ENCODE results near the gene PPT2.
"Not testable (repeated sequence)": the region's sequence is repeated elsewhere in the genome, so short reads cannot be mapped to it uniquely, and the experiment has no call there.

The PPT2 gene

GRCh38 chr6:32190911-32191677 is 37.2 kb downstream of the PPT2 start:
- no peak for DNase-seq

DNA sequence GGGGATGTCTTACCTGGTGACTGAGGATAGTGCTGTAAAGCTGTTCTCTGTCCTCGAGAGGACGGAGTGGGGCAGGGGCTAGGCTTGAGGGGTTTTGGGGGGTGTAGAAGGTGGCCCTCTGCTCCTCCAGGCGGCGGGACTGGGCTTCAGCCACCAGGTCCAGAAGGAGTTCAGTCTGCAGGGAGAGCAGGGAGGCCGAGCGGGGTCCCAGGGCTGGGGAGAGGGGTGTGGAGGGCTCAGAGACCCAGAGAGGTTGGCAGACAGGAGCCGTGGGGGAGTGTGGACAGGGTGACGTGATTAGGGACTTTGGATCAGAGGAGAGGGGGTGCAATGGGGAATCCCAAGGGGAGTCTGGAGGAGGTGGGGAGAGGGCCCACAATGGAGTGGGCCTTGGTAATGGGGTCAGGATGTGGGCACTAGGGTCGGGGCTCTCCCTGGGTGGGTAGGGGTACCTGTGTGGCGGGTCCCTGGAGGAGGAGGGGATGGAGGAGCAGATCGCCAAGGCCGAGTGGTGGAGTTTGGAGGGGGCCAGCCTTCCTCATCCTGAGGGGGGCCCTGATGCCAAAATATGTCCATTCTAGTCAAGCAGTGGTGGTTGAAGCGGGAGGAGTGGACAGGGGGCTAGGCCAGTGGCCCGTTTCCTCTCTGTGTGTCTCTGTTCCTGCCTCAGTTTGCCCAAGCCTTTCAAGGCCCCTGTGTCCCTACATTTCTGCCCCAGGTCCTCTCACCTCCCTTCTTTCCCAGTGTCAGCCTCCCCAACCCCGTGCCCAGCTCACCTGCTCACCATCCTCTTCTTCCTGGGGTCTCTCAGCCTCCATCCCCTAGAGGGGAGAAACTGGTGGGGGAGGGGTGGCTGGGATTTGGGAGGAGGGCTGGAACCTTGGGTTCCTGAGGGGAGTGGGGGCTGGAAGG is 38.0 kb downstream of the PPT2 start:
- no peak for DNase-seq

DNA sequence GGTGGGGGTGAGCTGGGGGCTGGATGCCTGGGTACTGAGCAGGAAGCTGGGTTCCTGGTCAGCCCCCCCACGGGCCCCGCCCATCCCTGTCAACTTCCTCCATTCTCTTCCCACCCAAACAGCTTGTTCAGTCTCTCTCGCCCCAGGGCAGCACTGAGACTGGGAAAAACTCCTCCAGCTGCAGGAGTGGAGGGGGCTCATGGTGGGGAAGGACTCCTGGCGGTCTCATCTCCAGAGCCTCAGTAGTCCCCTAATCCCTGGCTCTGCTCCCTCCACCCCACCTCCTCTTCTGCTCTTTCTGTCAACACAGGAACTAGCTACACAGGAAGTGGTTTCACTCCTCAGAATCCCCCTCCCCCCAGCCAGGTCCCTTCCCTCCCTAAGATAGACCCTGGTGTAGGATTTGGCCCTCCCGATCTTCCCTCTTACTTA is 38.7 kb downstream of the PPT2 start, which contains the start of gene GPSM3:
TSS of gene GPSM3 (minus strand) at position 36 of the 432 bp plus-strand sequence. CDS start 130 bp downstream, outside the sequence.
- no peak for DNase-seq

DNA sequence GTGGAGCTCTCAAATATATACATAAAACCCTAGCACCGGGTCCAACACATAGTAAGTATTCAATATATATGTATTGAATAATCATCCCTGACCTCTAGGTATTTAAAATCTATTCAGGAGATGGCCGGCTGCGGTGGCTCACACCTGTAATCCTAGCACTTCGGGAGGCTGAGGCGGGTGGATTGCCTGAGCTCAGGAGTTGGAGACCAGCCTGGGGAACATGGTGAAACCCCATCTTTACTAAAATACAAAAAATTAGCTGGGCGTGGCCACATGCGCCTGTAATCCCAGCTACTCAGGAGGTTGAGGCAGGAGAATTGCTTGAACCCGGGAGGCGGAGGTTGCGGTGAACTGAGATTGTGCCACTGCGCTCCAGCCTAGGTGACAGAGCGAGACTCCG is 39.2 kb downstream of the PPT2 start:
- not testable (repeated sequence) for DNase-seq

GRCh38 chr6:32194388-32194787 is 40.4 kb downstream of the PPT2 start:
- no peak for DNase-seq

DNA sequence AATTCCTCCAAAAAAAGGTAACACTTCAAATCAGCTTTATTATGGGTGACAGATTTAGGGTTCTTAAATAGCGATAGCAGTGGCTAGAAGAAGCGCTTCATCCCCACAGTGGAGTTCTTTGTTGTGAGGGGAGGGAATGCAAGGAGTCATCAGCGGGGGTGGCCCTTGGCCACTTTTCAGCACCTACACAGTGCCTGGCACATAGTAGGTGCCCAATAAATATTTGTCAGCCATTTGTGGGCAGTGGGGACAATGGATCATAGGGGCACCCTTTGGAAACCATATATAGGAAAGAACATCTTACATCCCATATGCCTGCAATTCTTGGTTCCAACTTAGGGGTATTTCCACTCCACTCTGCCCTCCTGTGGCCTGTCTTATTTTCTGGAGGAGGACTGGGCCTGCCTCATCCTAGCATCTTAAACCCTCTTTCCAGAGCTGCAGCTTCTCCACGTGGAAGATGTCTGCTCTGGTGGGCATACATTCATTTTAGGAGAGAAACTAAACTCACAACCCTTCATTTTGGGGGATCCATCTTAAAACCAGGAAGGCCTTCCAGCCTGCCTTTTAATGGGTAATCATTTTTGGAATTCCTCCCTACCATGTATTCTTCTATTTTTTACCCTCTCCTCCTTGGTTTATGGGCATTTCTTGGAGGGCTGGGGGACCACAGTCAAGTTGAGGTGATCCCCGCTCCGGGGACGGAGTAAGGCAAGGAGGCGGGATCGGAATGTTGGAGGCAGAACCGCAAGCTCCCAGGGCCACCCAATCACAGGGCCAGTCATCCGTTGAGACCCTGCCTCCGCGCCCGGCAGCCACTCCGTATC is 41.1 kb downstream of the PPT2 start:
- peak; percentile 32 for DNase-seq

GRCh38 chr6:32195652-32195901 is 41.6 kb downstream of the PPT2 start:
- peak; percentile 96 for DNase-seq

DNA sequence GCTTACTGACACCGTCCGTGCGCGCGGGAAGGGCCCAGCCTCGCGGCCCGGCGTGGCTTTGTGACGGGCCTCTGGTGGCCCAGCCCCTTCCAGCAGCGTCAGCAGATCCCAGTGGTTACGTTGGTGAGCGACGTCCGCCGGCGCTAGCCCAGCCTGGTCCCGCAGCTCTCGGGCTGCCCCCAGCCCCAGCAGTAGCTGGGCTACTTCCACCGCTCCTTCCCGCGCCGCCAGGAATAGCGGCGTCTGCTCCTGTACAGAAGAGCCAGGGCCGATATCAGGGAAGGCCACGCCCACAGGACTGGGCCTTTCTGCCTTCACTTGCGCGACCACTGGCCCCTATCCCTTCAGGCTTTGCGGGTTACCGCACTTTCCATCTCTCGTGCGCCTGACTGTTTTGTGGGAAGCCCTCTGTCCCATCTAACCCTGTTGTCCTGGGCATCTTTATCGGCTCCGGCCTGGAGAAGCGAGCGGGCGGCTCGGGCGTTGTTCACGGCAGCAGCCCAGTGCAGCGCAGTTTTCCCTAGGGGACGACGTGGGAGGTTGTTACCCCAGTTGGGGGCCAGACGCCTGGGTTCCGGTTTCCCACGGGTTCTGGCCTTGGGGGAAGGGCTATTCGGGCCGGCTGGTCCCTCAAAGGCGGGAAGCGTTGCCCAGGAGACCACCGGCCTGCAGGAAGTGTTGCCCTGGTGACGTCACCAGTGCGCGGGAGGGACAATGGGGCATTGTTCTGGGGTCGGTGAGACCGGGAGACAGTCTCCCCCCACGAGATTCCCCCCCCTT is 42.2 kb downstream of the PPT2 start:
- DNase-seq = peak; percentile 76

DNA sequence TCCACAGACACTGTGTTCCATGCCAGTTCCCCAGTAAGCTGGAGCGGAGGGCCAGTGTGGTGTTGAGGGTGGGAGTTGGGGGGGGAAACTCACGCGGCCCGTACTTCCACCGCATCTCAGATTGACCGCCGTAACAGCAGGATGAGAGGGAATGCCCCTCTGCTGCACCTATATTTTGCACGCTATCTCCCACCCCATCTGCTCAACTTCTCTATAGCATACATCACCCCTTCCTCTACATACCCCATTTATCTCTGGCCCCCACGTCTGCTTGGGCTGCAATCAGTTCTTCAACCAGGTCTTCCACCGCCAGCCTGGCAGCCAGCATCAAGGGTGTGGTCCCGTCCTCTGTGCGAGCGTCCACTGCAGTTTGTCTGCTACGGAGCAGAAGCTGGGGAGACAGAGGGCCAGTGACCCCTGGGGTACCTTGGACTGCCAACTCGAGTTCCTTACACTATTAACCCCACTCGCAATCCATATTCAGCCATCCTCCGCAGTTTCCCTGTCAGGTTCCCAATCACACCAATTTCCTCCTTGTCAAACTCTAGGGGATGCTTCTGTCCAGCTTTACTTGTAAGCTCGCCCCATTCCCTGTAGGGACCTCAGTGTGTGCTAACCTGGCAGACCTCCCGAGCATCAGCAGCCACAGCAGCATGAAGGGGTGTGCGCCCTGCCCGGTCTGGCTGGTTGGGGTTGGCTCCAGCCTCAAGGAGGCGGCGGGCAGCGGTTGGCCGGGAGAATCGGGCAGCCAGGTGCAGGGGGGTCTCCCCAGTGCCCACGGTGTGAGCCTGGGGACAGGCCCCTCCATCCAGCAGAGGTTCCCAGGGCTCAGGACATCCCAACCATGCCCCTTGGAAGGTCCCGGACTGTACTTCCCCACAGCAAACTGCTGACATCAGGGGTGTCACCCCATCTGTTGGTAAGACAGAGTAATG is 43.0 kb downstream of the PPT2 start:
- DNase-seq = no peak

DNA sequence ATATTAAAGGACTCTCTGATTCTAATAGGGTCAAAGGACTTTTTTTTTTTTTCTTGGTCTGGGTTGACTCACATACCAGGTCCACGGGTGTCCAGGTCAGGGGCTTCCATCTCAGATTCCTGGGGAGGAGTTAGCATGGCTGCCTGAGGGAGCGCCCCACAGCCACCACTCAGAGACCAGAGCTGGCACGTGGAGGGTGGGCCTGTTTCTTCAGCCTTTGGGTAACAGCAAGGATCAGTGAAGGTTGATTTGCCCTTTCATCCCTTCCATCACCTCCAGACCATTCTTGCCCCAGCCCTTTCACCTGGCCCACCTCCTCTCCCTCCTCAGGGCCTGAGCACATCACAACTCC is 44.4 kb downstream of the PPT2 start:
- no peak for DNase-seq

DNA sequence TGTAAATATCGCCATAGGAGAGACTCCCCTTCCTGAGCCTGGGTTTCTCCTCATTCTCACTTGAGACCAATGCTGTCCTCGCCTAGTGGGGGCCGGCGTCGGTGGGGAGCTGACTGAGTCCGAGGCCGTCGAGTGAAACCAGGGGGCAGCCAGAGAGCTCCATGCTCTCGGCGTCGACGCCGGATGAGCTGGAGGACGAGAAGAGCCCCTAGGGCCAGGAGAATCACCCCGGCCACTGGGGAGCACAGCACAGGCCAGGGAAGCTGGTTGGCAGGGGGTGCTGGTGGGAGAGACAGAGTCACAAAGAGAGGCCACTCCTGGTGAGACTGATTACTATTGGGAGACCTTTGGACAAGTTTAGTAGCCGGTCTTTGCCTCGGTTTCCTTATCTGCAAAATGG is 44.9 kb downstream of the PPT2 start:
- DNase-seq = no peak

GRCh38 chr6:32200711-32201475 is 47.0 kb downstream of the PPT2 start:
- DNase-seq = no peak

DNA sequence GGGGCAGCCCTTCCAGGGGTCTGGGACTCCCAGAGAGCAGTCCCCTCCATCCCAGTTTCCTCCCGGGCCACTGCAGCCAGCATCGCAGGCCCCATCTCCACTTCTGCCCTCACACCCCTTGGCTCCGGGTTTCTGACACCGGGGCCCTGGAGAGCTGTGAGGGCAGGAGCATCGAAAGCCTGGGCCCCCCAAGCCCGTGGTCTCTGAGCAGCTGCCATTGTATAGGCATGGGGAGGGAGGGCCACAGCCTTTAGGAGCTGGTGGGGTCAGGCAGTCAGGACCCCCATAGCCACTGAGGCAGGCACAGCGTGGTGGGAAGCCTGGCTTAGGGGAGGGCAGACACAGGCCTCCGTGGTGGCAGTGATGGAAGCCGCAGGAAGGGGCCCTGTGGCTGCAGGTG is 48.2 kb downstream of the PPT2 start:
- DNase-seq = no peak

- DNase-seq = peak; percentile 32
These were observed 49.7 kb downstream of the PPT2 start for GRCh38 chr6:32203426-32204267.

DNA sequence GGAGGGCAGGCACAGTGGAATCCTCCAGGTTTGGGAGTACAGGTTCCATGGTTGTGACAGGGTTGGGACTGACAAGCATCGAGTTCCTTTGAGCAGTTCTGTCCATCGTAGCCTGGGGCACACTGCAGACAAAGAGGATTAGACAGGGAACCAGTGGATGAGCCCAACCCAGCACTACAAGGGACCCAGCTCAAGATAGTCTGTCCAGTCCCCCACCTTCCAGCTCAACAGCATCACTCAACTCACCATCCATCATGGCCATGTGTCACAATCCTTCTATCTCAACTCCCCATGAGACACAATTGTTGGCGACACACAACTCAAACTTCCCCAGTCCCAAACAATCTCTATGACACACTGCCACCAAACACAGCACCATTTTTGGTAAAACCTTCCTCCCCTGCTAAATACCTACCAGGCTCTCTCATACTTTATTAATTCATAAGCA is 50.4 kb downstream of the PPT2 start:
- no peak for DNase-seq

DNA sequence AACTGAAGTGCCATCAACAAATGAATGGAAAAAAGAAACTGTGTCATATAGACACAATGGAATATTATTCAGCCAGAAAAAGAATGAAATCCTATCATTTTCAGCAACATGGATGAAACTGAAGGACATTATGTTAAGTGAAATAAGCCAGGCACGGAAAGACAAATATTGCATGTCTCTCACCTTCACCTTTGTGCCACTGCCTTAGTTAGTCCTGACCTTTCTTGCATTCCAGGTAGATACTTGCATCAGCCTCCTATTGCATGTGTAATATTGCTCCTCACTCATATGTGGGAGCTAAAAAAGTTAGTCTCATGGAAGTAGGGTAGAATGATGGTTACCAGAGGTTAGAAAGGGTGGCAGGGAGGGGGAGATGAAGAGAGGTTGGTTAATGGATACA is 55.1 kb downstream of the PPT2 start:
- no peak for DNase-seq

- DNase-seq = no peak
These were observed 56.3 kb downstream of the PPT2 start for GRCh38 chr6:32210191-32210601.

- DNase-seq = not testable (repeated sequence)
These were observed 57.5 kb downstream of the PPT2 start for GRCh38 chr6:32211432-32211831.

DNA sequence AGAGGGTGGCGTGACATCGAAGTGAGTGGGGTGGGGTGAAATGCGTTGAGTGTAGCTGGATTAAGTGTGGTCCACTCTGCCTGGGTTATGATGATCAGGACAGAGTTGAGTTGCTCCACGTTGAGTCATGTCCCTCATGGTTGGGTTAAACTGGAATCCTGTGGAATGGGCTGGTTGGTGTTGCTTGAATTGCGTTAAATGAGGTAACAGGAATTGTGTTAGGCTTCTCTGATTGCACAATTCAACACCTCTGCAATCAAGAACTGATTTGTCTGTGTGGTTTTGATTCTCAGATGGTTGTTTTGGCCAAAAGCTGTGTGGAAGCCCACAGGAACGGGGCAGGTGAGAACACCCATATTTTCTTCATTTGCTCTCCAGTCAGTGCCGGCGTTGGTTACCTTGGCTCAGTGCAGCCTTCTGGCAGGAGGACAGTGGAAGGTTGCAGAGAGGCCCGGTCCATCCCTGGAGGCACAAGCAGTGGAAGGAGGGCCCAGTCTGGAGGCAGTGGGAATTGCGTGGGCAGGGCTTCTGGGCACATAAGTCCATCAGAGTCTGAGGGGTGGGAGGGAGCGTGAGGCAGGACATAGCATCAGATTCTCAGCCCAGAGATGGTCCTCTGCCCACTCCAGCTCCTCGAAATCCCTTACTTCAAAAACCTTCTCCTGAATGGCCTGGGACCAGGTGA is 58.3 kb downstream of the PPT2 start:
- DNase-seq = no peak
